Immature natural killer cell (primary cell): ENCODE results near the gene RPS6KA2. TPM values are rescaled to one million over a fixed set of nuclear protein-coding genes. Genes with fewer than 3 reads are reported as not detected.
"Not testable (repeated sequence)": the region's sequence is repeated elsewhere in the genome, so short reads cannot be mapped to it uniquely, and the experiment has no call there.

Source experiments
- DNase-seq, 3 donors: peaks; one replicate each; pipeline ENCODE4 v3.0.0; 2022; ENCODE audit warnings: mixed read lengths in 1 of 3
- H3K27ac Mint-ChIP-seq, 6 donors: one replicate each; pipeline ENCODE4 v1.8.0; 2020; ENCODE audit warnings: mixed read lengths in 6 of 6, mild to moderate bottlenecking in 5 of 6, inconsistent platforms in 4 of 6, moderate library complexity in 3 of 6
- H3K27me3 Mint-ChIP-seq, 3 donors: one replicate each; pipeline ENCODE4 v1.8.0; 2020 to 2021; ENCODE audit warnings: low read depth in 3 of 3, mild to moderate bottlenecking in 3 of 3, mixed read lengths in 3 of 3, moderate library complexity in 3 of 3, inconsistent platforms in 1 of 3
- H3K36me3 Mint-ChIP-seq, 3 donors: one replicate each; pipeline ENCODE4 v1.8.0; 2020; ENCODE audit warnings: mixed read lengths in 3 of 3, inconsistent platforms in 2 of 3, mild to moderate bottlenecking in 2 of 3
- H3K4me1 Mint-ChIP-seq, 2 donors: one replicate each; pipeline ENCODE4 v1.8.0; 2020; ENCODE audit warnings: inconsistent platforms in 2 of 2, mild to moderate bottlenecking in 2 of 2, mixed read lengths in 2 of 2, moderate library complexity in 1 of 2
- H3K4me3 Mint-ChIP-seq, 5 donors: one replicate each; pipeline ENCODE4 v1.8.0; 2020; ENCODE audit warnings: mild to moderate bottlenecking in 5 of 5, mixed read lengths in 5 of 5, inconsistent platforms in 3 of 5, moderate library complexity in 3 of 5
- H3K9me3 Mint-ChIP-seq, 6 donors: one replicate each; pipeline ENCODE4 v1.8.0; 2020; ENCODE audit warnings: mild to moderate bottlenecking in 6 of 6, mixed read lengths in 6 of 6, inconsistent platforms in 4 of 6, moderate library complexity in 3 of 6
- polyA plus RNA-seq, 3 donors: library from polyadenylated mRNA; unstranded; fragments of 300-500 nt; fragmentation: Illumina TruSeq; gene quantifications; one replicate each; pipeline ENCODE4 v1.2.3, GENCODE V29; 2021

RPS6KA2 gene
- polyA plus RNA-seq, 3 donors from 2014 or later = 2.5 to 5.3 (median 3.4) TPM

- H3K4me3 Mint-ChIP-seq = no peak overlapping the region
- no peak overlapping the region for H3K27ac Mint-ChIP-seq
- DNase-seq = no peak
- H3K36me3 Mint-ChIP-seq = peaks cover 0 to 9% (median 4%) of the 10 kb centered on the region in 3 donors
- H3K4me1 Mint-ChIP-seq = peaks cover 0 to 7% of the 10 kb centered on the region in 2 donors
- H3K27me3 Mint-ChIP-seq = peaks cover 11 to 31% (median 21%) of the 10 kb centered on the region in 3 donors
- H3K9me3 Mint-ChIP-seq = no peaks in the 10 kb centered on the region
These were observed 8.2 kb upstream of the RPS6KA2 start for GRCh38 chr6:166635013-166635970.

DNA sequence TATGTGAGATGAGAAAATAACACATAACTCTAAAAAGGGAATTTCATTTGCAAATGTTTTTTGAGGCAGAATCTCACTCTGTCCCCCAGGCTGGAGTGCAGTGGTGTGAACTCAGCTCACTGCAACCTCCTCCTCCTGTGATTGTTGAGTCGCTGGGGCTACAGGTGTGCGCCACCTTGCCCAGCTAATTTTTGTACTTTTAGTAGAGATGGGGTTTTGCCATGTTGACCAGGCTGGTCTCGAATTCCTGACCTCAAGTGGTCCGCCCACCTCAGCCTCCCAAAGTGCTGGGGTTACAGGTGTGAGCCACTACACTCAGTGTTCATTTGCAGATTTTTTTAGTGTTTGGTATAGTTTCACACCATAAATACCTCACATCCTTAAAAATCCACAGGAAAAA lies 7.5 kb upstream of the RPS6KA2 start:
- H3K4me3 Mint-ChIP-seq, DNase-seq, H3K4me1 Mint-ChIP-seq, H3K9me3 Mint-ChIP-seq, H3K27ac Mint-ChIP-seq, H3K36me3 Mint-ChIP-seq: not testable (repeated sequence)
- H3K27me3 Mint-ChIP-seq = peaks cover 15 to 26% (median 21%) of the 10 kb centered on the region in 3 donors

DNA sequence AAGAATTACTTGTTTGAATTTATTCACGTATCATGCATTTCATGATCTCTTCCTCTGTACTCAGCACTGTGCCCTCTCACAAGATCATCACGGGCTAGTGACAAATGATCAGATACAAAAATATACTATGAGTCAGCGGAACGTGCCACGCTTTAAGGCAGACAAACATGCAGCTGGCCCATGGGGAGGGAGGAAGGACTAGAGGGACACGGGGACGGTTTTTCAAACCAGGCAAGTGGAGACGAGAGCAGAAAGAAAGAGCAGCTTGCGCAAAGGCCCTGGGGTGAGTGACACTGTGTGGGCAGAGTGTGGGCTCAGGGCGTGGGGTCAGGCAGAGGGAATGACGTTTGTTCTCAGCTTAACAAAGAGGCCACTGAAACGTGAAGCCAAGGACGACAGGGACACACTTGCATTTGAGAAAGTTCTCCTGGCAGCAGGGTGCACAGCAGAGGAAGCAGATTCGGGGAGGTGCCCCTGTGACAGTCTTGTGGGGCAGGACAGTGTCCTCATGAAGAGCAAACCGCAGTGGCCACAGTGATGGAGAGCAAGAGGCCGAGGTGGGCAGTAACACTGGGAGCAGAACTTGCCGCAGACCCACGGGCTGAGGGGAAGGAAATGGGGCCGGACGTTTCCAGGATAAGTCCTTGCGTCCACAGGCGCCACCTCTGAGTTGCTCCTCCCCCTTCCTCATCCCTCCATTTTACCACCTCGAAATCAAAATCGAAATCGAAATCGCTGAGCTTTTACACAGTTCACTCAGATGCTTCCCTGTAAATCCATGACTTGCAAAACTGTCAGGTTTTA lies 6.9 kb upstream of the RPS6KA2 start:
- peaks cover 0 to 2% of the 10 kb centered on the region in 2 donors for H3K4me1 Mint-ChIP-seq
- H3K4me3 Mint-ChIP-seq = peak overlapping the region in 1 of 5 donors; percentile 38
- H3K36me3 Mint-ChIP-seq = peaks cover 0 to 9% (median 4%) of the 10 kb centered on the region in 3 donors
- H3K27ac Mint-ChIP-seq = no peak overlapping the region
- peaks cover 18 to 23% (median 21%) of the 10 kb centered on the region in 3 donors for H3K27me3 Mint-ChIP-seq
- H3K9me3 Mint-ChIP-seq = no peaks in the 10 kb centered on the region
- DNase-seq = no peak

- Mint-ChIP-seq H3K27ac (no peak overlapping the region), H3K9me3 (no peaks in the 10 kb centered on the region), H3K36me3 (peaks cover 0 to 9% (median 4%) of the 10 kb centered on the region in 3 donors), H3K4me1 (peaks cover 10% of the 10 kb centered on the region in 2 donors), H3K27me3 (peaks cover 24 to 25% (median 25%) of the 10 kb centered on the region in 3 donors), H3K4me3 (no peak overlapping the region)
- no peak for DNase-seq
These were observed 5.7 kb upstream of the RPS6KA2 start for GRCh38 chr6:166632731-166633130.

DNA sequence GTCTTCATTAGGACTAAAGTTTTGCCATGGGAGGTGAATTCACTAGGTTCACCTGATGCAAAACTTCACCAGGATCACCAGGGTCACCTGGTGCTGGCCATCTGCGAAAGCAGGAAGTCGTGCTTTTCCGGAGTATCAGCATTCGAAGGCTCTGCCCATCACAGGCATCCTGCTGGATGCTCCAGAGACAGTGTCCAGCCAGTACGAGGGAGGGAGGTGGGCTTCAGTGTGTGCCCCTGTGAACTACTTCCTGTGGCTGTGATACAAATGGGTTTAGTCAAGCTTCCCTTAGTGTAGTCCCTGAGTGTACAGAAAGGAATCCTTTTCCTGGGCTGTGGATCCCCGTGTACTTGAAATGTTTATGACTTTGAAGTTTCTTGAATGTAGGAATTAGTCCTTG lies 3.4 kb upstream of the RPS6KA2 start:
- peaks cover 16 to 18% of the 10 kb centered on the region in 2 donors for H3K4me1 Mint-ChIP-seq
- DNase-seq = no peak
- H3K27me3 Mint-ChIP-seq = peaks cover 28 to 34% (median 31%) of the 10 kb centered on the region in 3 donors
- H3K36me3 Mint-ChIP-seq = peaks cover 0 to 6% (median 4%) of the 10 kb centered on the region in 3 donors
- no peak overlapping the region for H3K27ac Mint-ChIP-seq
- no peak overlapping the region for H3K4me3 Mint-ChIP-seq
- no peaks in the 10 kb centered on the region for H3K9me3 Mint-ChIP-seq

DNA sequence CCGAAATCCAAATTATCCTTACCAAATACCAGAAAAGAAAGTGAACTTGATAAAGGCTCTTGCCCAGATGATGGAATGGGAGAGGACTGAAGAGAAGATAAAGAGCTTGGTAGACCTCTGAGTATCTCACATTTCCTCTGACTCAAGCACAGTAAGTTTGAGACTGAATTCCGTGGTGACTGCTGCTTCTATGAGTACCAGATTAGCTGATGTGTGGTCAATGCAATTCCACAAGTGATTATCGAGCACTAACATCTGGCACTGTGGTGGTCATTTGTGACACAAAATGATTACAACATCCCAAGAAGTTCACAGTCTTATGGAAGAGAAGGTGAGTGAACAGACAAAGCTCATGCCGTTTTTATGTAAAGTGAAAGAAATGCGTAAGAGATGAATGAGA lies 2.6 kb upstream of the RPS6KA2 start:
- peaks cover 27 to 35% (median 31%) of the 10 kb centered on the region in 3 donors for H3K27me3 Mint-ChIP-seq

DNA sequence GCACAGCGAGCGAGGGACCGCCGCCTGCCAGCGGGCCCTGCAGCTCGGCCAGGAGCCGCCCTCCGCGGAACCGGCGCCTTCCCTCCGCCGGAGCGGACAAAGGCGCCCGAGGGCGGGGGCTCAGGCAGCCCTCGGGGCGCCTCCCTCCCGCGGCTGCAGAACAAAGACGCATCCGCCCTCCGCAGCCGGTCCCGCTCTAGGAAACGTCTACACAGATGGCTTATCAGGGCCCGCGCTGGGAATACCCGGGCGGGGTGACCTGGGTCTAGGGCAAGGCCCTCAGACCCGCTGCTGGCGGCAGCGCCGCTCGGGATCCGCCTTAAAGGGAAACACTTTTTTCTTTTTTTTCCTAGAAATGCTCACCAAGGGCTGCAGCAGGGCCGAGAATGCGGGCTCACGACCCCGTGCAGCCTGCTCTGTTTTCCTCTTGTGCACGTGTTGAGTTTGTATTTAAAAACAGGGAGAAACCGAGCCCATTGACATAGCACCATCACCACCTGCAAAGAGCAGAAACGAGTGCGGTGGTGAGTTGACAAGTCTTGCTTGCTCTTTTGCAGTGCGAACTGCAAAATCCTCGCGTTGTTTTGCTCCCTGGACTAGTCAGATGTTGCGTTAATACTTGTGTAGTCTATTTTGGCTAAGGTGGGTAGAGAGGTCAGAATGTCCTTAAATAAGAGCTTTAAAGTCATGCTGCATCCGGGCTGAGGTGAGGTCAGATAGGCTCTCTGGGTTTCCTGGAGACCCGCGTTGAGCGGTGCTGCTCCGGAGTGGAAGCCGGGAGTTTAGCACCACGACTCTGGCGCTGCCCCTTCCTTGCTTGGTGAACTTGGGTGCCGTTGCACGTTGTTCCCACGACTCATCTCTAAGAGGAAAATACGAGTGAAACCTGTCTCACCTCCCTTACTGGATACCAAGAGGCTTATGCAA lies 1.1 kb upstream of the RPS6KA2 start:
- H3K4me3 Mint-ChIP-seq = peak overlapping the region; percentile 82 to 94 (median 89)
- H3K27ac Mint-ChIP-seq = peak overlapping the region in 5 of 6 donors; percentile 58 to 89 (median 79)
- DNase-seq = peak in 1 of 3 donors; percentile 22
- peaks cover 27 to 30% (median 28%) of the 10 kb centered on the region in 3 donors for H3K27me3 Mint-ChIP-seq
- no peaks in the 10 kb centered on the region for H3K36me3 Mint-ChIP-seq
- no peaks in the 10 kb centered on the region for H3K9me3 Mint-ChIP-seq
- H3K4me1 Mint-ChIP-seq = peaks cover 16 to 18% of the 10 kb centered on the region in 2 donors

More for the DNA sequence above, 2.6 kb upstream of the RPS6KA2 start:
- Mint-ChIP-seq H3K27ac (no peak overlapping the region), H3K4me1 (peaks cover 16 to 18% of the 10 kb centered on the region in 2 donors), H3K36me3 (peaks cover 0 to 6% (median 4%) of the 10 kb centered on the region in 3 donors), H3K9me3 (no peaks in the 10 kb centered on the region), H3K4me3 (peak overlapping the region in 1 of 5 donors; percentile 15)
- DNase-seq = no peak

DNA sequence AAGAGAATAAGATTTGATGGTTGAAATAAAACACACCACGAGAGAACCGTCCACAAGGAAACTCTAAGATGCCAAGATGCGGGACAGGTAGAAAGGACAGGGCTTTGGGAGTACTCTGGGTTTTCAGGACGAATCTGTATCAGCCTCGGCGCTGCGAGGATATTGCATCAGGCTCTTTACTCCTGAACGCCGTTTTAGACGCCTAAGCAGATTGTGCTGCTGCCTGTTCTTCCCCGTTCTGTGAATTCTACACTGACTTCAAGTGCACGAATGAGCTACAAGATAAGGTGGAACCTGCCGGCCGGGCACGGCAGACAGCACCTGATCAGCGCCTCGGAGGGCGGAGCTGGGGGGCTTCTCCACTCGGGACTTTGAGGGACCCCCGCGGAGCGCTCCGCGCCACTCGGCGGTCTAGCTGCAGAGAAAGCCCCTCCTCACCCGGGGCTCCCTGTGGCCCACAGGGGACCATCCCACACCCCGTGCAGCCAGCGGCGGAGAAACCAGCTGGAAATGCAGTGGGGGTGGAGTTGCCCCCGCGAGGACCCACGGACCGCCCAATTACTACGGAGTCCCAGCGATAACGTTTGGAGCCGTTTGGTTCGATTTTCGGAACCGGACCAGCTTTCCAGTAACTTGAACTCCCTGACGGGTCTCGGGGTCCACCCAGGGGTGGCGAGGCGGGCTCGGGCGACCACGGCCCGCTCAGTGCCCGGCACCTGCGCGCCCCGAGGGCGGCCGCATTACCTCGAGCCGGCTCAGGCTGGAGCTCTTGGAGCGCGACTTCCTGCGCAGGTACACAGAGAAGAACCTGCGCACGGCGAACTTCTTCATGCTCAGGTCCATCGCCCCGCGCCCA lies 646 bp downstream of the RPS6KA2 start:
- Mint-ChIP-seq H3K4me1 (peaks cover 16 to 18% of the 10 kb centered on the region in 2 donors), H3K9me3 (no peaks in the 10 kb centered on the region), H3K27ac (peak overlapping the region in 1 of 6 donors; percentile 62), H3K36me3 (no peaks in the 10 kb centered on the region), H3K27me3 (peaks cover 23 to 28% (median 26%) of the 10 kb centered on the region in 3 donors), H3K4me3 (peak overlapping the region; percentile 66 to 86 (median 75))
- DNase-seq = peak in 2 of 3 donors; percentile 12 to 20

DNA sequence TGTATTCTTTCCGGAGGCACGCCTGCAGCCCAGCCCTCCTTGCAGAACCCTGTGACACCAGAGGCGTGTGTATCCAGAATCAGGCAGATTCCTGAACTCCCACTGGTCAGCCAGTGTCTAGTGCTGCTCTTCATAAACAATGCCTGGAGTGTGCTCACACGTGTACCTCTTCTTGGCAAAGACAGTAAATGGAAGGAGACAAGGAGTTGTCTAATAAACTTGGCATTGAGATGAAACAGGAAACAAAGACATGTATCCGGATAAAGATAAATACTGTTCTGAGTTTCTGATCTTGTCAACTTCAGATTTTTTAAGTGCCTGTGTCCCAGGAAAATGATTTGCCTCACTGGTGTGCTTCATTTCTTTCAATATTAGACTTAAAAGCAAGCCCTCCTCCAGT lies 1.7 kb downstream of the RPS6KA2 start:
- Mint-ChIP-seq H3K27ac (no peak overlapping the region), H3K27me3 (peaks cover 20 to 26% (median 20%) of the 10 kb centered on the region in 3 donors), H3K9me3 (no peaks in the 10 kb centered on the region), H3K4me3 (peak overlapping the region in 4 of 5 donors; percentile 66 to 80 (median 74)), H3K4me1 (peaks cover 16 to 18% of the 10 kb centered on the region in 2 donors), H3K36me3 (no peaks in the 10 kb centered on the region)
- no peak for DNase-seq

- Mint-ChIP-seq H3K9me3 (no peaks in the 10 kb centered on the region), H3K27ac (no peak overlapping the region), H3K4me1 (peaks cover 15 to 18% of the 10 kb centered on the region in 2 donors), H3K4me3 (no peak overlapping the region), H3K36me3 (no peaks in the 10 kb centered on the region), H3K27me3 (peaks cover 18 to 20% (median 20%) of the 10 kb centered on the region in 3 donors)
- no peak for DNase-seq
These were observed 2.8 kb downstream of the RPS6KA2 start for GRCh38 chr6:166624275-166624674.

DNA sequence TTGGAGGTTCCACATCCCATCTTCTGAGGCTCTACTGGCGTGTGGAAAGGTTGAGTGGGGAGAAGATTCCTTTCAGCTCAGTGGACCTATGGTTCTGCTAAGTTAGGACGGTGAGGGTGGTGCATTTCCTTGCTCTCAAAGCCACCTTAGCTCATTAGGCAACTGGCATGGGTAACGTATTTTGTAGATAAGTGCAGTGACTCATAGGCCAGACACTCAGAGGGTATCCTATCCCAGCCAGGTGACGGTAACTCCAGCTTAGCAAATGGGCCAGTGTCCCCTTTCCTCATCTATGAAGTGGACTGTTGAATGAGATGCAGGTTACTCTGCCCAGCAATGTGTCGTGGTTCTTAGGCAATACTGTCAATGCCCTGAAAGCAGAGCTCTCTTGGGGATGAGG lies 3.7 kb downstream of the RPS6KA2 start:
- no peak overlapping the region for H3K27ac Mint-ChIP-seq
- DNase-seq = no peak
- H3K4me3 Mint-ChIP-seq = no peak overlapping the region
- H3K9me3 Mint-ChIP-seq = no peaks in the 10 kb centered on the region
- peaks cover 10 to 14% of the 10 kb centered on the region in 2 donors for H3K4me1 Mint-ChIP-seq
- no peaks in the 10 kb centered on the region for H3K36me3 Mint-ChIP-seq
- peaks cover 15 to 18% (median 17%) of the 10 kb centered on the region in 3 donors for H3K27me3 Mint-ChIP-seq

DNA sequence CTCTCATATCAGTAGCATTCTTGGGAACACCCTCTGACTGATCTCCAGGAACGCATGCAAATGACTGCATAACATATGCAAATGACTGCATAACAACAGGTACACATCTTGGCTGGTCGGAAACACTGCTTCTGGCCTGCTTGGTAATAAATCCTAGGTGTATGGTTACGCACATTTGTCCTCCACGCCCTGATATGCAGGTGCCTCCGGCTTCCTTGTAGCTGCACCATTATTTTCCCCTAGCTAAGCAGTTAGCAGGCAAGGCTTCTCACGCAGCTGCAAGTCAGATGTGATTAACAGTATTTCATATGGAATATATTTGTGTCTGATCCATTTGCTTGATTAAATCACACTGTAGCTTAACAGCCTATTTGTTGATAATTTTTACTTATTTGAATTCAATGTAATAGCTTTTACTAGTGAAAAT lies 5.9 kb downstream of the RPS6KA2 start:
- Mint-ChIP-seq H3K27ac (no peak overlapping the region), H3K27me3 (peaks cover 4 to 8% (median 6%) of the 10 kb centered on the region in 3 donors), H3K36me3 (no peaks in the 10 kb centered on the region), H3K4me1 (peaks cover 0 to 6% of the 10 kb centered on the region in 2 donors), H3K9me3 (no peaks in the 10 kb centered on the region), H3K4me3 (no peak overlapping the region)
- no peak for DNase-seq
